ENCODE results near the gene ADGRL2.

Gene ADGRL2

GRCh38 chr1:81834268-81834667 lies 33.5 kb downstream of the ADGRL2 start:
- Mint-ChIP-seq H3K9me3 (no peaks in the 10 kb centered on the region), H3K27ac (peak overlapping the region in 2 of 3 experiments; percentile 60 to 62)
- no peak for TF ChIP-seq CTCF (IDR thresholded peaks at IDR 0.05; ENCODE audit: unreplicated experiment in 3 of 3)

GRCh38 chr1:81834921-81835698 lies 34.4 kb downstream of the ADGRL2 start:
- Mint-ChIP-seq H3K4me1 (peaks cover 47% of the 10 kb centered on the region), H3K4me3 (peak overlapping the region in 2 of 3 experiments; percentile 7 to 33)
- TF ChIP-seq CTCF (IDR thresholded peaks at IDR 0.05; ENCODE audit: unreplicated experiment in 3 of 3): no peak

More at GRCh38 chr1:81834268-81834667, 33.5 kb downstream of the ADGRL2 start:
- no peaks in the 10 kb centered on the region for H3K27me3 Mint-ChIP-seq (ENCODE audit: low read depth)
- no peak overlapping the region for H3K4me3 Mint-ChIP-seq
- peaks cover 47% of the 10 kb centered on the region for H3K4me1 Mint-ChIP-seq
- H3K36me3 Mint-ChIP-seq (ENCODE audit: low read depth): peaks cover 15% of the 10 kb centered on the region

GRCh38 chr1:81836007-81836626 lies 35.4 kb downstream of the ADGRL2 start:
- H3K9me3 Mint-ChIP-seq: no peaks in the 10 kb centered on the region
- TF ChIP-seq CTCF (IDR thresholded peaks at IDR 0.05; ENCODE audit: unreplicated experiment in 3 of 3): no peak
- H3K27me3 Mint-ChIP-seq (ENCODE audit: low read depth): no peaks in the 10 kb centered on the region
- H3K36me3 Mint-ChIP-seq (ENCODE audit: low read depth): peaks cover 25% of the 10 kb centered on the region
- peaks cover 47% of the 10 kb centered on the region for H3K4me1 Mint-ChIP-seq
- H3K27ac Mint-ChIP-seq: peak overlapping the region; percentile 9 to 50 (median 44)
- H3K4me3 Mint-ChIP-seq: peak overlapping the region in 1 of 3 experiments; percentile 21

More at GRCh38 chr1:81834921-81835698, 34.4 kb downstream of the ADGRL2 start:
- no peaks in the 10 kb centered on the region for H3K27me3 Mint-ChIP-seq (ENCODE audit: low read depth)
- peak overlapping the region; percentile 62 to 66 (median 65) for H3K27ac Mint-ChIP-seq
- no peaks in the 10 kb centered on the region for H3K9me3 Mint-ChIP-seq
- peaks cover 21% of the 10 kb centered on the region for H3K36me3 Mint-ChIP-seq (ENCODE audit: low read depth)

- peaks cover 42% of the 10 kb centered on the region for H3K36me3 Mint-ChIP-seq (ENCODE audit: low read depth)
- no peaks in the 10 kb centered on the region for H3K27me3 Mint-ChIP-seq (ENCODE audit: low read depth)
- no peak overlapping the region for H3K4me3 Mint-ChIP-seq
- H3K4me1 Mint-ChIP-seq: peaks cover 32% of the 10 kb centered on the region
- TF ChIP-seq CTCF (IDR thresholded peaks at IDR 0.05; ENCODE audit: unreplicated experiment in 3 of 3): no peak
- H3K27ac Mint-ChIP-seq: no peak overlapping the region
- no peaks in the 10 kb centered on the region for H3K9me3 Mint-ChIP-seq
Measured at GRCh38 chr1:81838600-81839218, 38.0 kb downstream of the ADGRL2 start.

- no peak overlapping the region for H3K27ac Mint-ChIP-seq
- H3K4me3 Mint-ChIP-seq: no peak overlapping the region
- no peaks in the 10 kb centered on the region for H3K9me3 Mint-ChIP-seq
- peaks cover 15% of the 10 kb centered on the region for H3K4me1 Mint-ChIP-seq
- TF ChIP-seq CTCF (IDR thresholded peaks at IDR 0.05; ENCODE audit: unreplicated experiment in 3 of 3): no peak
- peaks cover 50% of the 10 kb centered on the region for H3K36me3 Mint-ChIP-seq (ENCODE audit: low read depth)
- no peaks in the 10 kb centered on the region for H3K27me3 Mint-ChIP-seq (ENCODE audit: low read depth)
Measured at GRCh38 chr1:81840805-81841204, 40.1 kb downstream of the ADGRL2 start.
